Measurements from ENCODE around the gene GPR153. TPM values are rescaled to one million over a fixed set of nuclear protein-coding genes. Genes with fewer than 3 reads are reported as not detected.

Gene GPR153
- total RNA-seq, 2 donors from 2014 or later, result 0.62 to 1.6 TPM

- no peak overlapping the region for H3K4me3 Mint-ChIP-seq
- H3K27ac Mint-ChIP-seq, result no peak overlapping the region
- ATAC-seq (replicated peaks in 1 of 2) (no peak), DNase-seq (no peak)
- peaks cover 0 to 2% of the 10 kb centered on the region in 2 donors for H3K36me3 Mint-ChIP-seq (ENCODE audit: insufficient read depth in 2 of 2)
- H3K27me3 Mint-ChIP-seq (ENCODE audit: low read depth), result no peaks in the 10 kb centered on the region
- H3K9me3 Mint-ChIP-seq, result no peaks in the 10 kb centered on the region
- H3K4me1 Mint-ChIP-seq (ENCODE audit: low read depth), result no peaks in the 10 kb centered on the region
These were observed 37.6 kb upstream of the GPR153 start for GRCh38 chr1:6298530-6298929.

GRCh38 chr1:6295910-6296309, 35.0 kb upstream of the GPR153 start:
- DNase-seq (no peak), ATAC-seq (replicated peaks in 1 of 2) (no peak)
- Mint-ChIP-seq H3K27me3 (ENCODE audit: low read depth) (no peaks in the 10 kb centered on the region), H3K36me3 (ENCODE audit: insufficient read depth in 2 of 2) (peaks cover 0 to 2% of the 10 kb centered on the region in 2 donors), H3K4me3 (no peak overlapping the region), H3K9me3 (no peaks in the 10 kb centered on the region), H3K4me1 (ENCODE audit: low read depth) (no peaks in the 10 kb centered on the region), H3K27ac (no peak overlapping the region)

GRCh38 chr1:6294890-6295556, 34.1 kb upstream of the GPR153 start:
- H3K36me3 Mint-ChIP-seq (ENCODE audit: insufficient read depth in 2 of 2), result peaks cover 0 to 2% of the 10 kb centered on the region in 2 donors
- H3K4me1 Mint-ChIP-seq (ENCODE audit: low read depth), result no peaks in the 10 kb centered on the region
- H3K4me3 Mint-ChIP-seq, result no peak overlapping the region
- H3K27me3 Mint-ChIP-seq (ENCODE audit: low read depth), result no peaks in the 10 kb centered on the region
- H3K9me3 Mint-ChIP-seq, result no peaks in the 10 kb centered on the region
- DNase-seq (no peak), ATAC-seq (replicated peaks in 1 of 2) (no peak)
- no peak overlapping the region for H3K27ac Mint-ChIP-seq

- Mint-ChIP-seq H3K27me3 (ENCODE audit: low read depth) (no peaks in the 10 kb centered on the region), H3K9me3 (no peaks in the 10 kb centered on the region), H3K4me3 (no peak overlapping the region), H3K27ac (peak overlapping the region; percentile 67), H3K36me3 (ENCODE audit: insufficient read depth in 2 of 2) (peaks cover 0 to 2% of the 10 kb centered on the region in 2 donors), H3K4me1 (ENCODE audit: low read depth) (no peaks in the 10 kb centered on the region)
- peak in 1 of 2 donors; percentile 25 for ATAC-seq (replicated peaks in 1 of 2)
- DNase-seq, result no peak
These were observed 33.4 kb upstream of the GPR153 start for GRCh38 chr1:6294080-6294889.

GRCh38 chr1:6292102-6292501, 31.2 kb upstream of the GPR153 start:
- Mint-ChIP-seq H3K4me1 (ENCODE audit: low read depth) (no peaks in the 10 kb centered on the region), H3K36me3 (ENCODE audit: insufficient read depth in 2 of 2) (peaks cover 0 to 2% of the 10 kb centered on the region in 2 donors), H3K27me3 (ENCODE audit: low read depth) (no peaks in the 10 kb centered on the region), H3K27ac (peak overlapping the region; percentile 46), H3K4me3 (no peak overlapping the region), H3K9me3 (no peaks in the 10 kb centered on the region)
- no peak for DNase-seq
- no peak for ATAC-seq (replicated peaks in 1 of 2)

GRCh38 chr1:6288665-6289064, 27.8 kb upstream of the GPR153 start:
- no peaks in the 10 kb centered on the region for H3K36me3 Mint-ChIP-seq (ENCODE audit: insufficient read depth in 2 of 2)
- no peaks in the 10 kb centered on the region for H3K9me3 Mint-ChIP-seq
- ATAC-seq (replicated peaks in 1 of 2), result no peak

GRCh38 chr1:6288026-6288425, 27.1 kb upstream of the GPR153 start:
- Mint-ChIP-seq H3K27ac (no peak overlapping the region), H3K36me3 (ENCODE audit: insufficient read depth in 2 of 2) (no peaks in the 10 kb centered on the region)
- no peak for ATAC-seq (replicated peaks in 1 of 2)

More at GRCh38 chr1:6288665-6289064, 27.8 kb upstream of the GPR153 start:
- DNase-seq, result no peak
- no peak overlapping the region for H3K4me3 Mint-ChIP-seq
- H3K27me3 Mint-ChIP-seq (ENCODE audit: low read depth), result no peaks in the 10 kb centered on the region
- no peak overlapping the region for H3K27ac Mint-ChIP-seq
- no peaks in the 10 kb centered on the region for H3K4me1 Mint-ChIP-seq (ENCODE audit: low read depth)

GRCh38 chr1:6287431-6287886, 26.6 kb upstream of the GPR153 start:
- Mint-ChIP-seq H3K36me3 (ENCODE audit: insufficient read depth in 2 of 2) (no peaks in the 10 kb centered on the region), H3K4me1 (ENCODE audit: low read depth) (no peaks in the 10 kb centered on the region), H3K27ac (no peak overlapping the region), H3K27me3 (ENCODE audit: low read depth) (no peaks in the 10 kb centered on the region), H3K4me3 (no peak overlapping the region), H3K9me3 (no peaks in the 10 kb centered on the region)
- ATAC-seq (replicated peaks in 1 of 2), result no peak
- no peak for DNase-seq

More at GRCh38 chr1:6288026-6288425, 27.1 kb upstream of the GPR153 start:
- Mint-ChIP-seq H3K27me3 (ENCODE audit: low read depth) (no peaks in the 10 kb centered on the region), H3K4me1 (ENCODE audit: low read depth) (no peaks in the 10 kb centered on the region), H3K9me3 (no peaks in the 10 kb centered on the region), H3K4me3 (no peak overlapping the region)
- DNase-seq, result no peak

- H3K27me3 Mint-ChIP-seq (ENCODE audit: low read depth), result no peaks in the 10 kb centered on the region
- no peaks in the 10 kb centered on the region for H3K9me3 Mint-ChIP-seq
- no peak overlapping the region for H3K27ac Mint-ChIP-seq
- ATAC-seq (replicated peaks in 1 of 2), result no peak
- H3K4me1 Mint-ChIP-seq (ENCODE audit: low read depth), result no peaks in the 10 kb centered on the region
- DNase-seq, result no peak
- H3K36me3 Mint-ChIP-seq (ENCODE audit: insufficient read depth in 2 of 2), result no peaks in the 10 kb centered on the region
- H3K4me3 Mint-ChIP-seq, result no peak overlapping the region
These were observed 26.1 kb upstream of the GPR153 start for GRCh38 chr1:6287029-6287428.

GRCh38 chr1:6286266-6286665, 25.4 kb upstream of the GPR153 start:
- ATAC-seq (replicated peaks in 1 of 2) (no peak), DNase-seq (no peak)
- H3K27me3 Mint-ChIP-seq (ENCODE audit: low read depth), result no peaks in the 10 kb centered on the region
- no peaks in the 10 kb centered on the region for H3K4me1 Mint-ChIP-seq (ENCODE audit: low read depth)
- H3K27ac Mint-ChIP-seq, result no peak overlapping the region
- H3K36me3 Mint-ChIP-seq (ENCODE audit: insufficient read depth in 2 of 2), result no peaks in the 10 kb centered on the region
- H3K9me3 Mint-ChIP-seq, result no peaks in the 10 kb centered on the region
- no peak overlapping the region for H3K4me3 Mint-ChIP-seq

- H3K27ac Mint-ChIP-seq, result no peak overlapping the region
- no peak overlapping the region for H3K4me3 Mint-ChIP-seq
- DNase-seq (no peak), ATAC-seq (replicated peaks in 1 of 2) (no peak)
- no peaks in the 10 kb centered on the region for H3K4me1 Mint-ChIP-seq (ENCODE audit: low read depth)
- no peaks in the 10 kb centered on the region for H3K27me3 Mint-ChIP-seq (ENCODE audit: low read depth)
- no peaks in the 10 kb centered on the region for H3K9me3 Mint-ChIP-seq
- no peaks in the 10 kb centered on the region for H3K36me3 Mint-ChIP-seq (ENCODE audit: insufficient read depth in 2 of 2)
These were observed 24.4 kb upstream of the GPR153 start for GRCh38 chr1:6285336-6285735.

- ATAC-seq (replicated peaks in 1 of 2) (no peak), DNase-seq (no peak)
- Mint-ChIP-seq H3K4me1 (ENCODE audit: low read depth) (no peaks in the 10 kb centered on the region), H3K27ac (no peak overlapping the region), H3K36me3 (ENCODE audit: insufficient read depth in 2 of 2) (no peaks in the 10 kb centered on the region), H3K9me3 (no peaks in the 10 kb centered on the region), H3K27me3 (ENCODE audit: low read depth) (no peaks in the 10 kb centered on the region), H3K4me3 (no peak overlapping the region)
These were observed 21.8 kb upstream of the GPR153 start for GRCh38 chr1:6282577-6283270.
